Common myeloid progenitor, CD34-positive (primary cell): ENCODE measurements around the gene RPAP3.

ENCODE experiments used
- CTCF ChIA-PET: fragments of 350-600 bp; sonication (Branson Sonifier 250); formaldehyde crosslinking; loops from one replicate; lab custom pipeline; 2021; ENCODE audit warnings: antibody characterized with exemption; lab: Charles Lee
- POLR2A ChIA-PET: fragments of 350-600 bp; sonication (Branson Sonifier 250); formaldehyde crosslinking; loops from one replicate; lab custom pipeline; 2021; ENCODE audit warnings: antibody characterized with exemption; lab: Charles Lee
- DNase-seq, 3 donors: peaks; one replicate each; pipeline versions ENCODE4 v3.0.0 to v3.0.0-alpha.2; 2013
- H3K27ac ChIP-seq, 2 experiments: 1 replicate in 1 of 2; 2 replicates in 1 of 2; pipeline ENCODE4 v1.7.0; 2013; ENCODE audit warnings: inconsistent platforms in 2 of 2, low read length in 2 of 2, mild to moderate bottlenecking in 2 of 2, low read depth in 1 of 2, moderate library complexity in 1 of 2; ENCODE audit not compliant: severe bottlenecking in 2 of 2, insufficient read depth in 1 of 2, poor library complexity in 1 of 2
- H3K27me3 ChIP-seq, 5 experiments: replicated peaks in 2 of 5; 1 replicate in 3 of 5; 2 replicates in 2 of 5; pipeline versions ENCODE4 v1.6.1 to v1.7.0; 2013; ENCODE audit warnings: low read length in 4 of 5, mild to moderate bottlenecking in 2 of 5, moderate library complexity in 2 of 5, inconsistent platforms in 1 of 5; ENCODE audit not compliant: insufficient read depth in 5 of 5, control insufficient read depth in 4 of 5
- H3K36me3 ChIP-seq, 4 experiments: 1 replicate in 2 of 4; 2 replicates in 2 of 4; pipeline versions ENCODE4 v1.6.1 to v1.7.0; 2013; ENCODE audit warnings: low read length in 3 of 4, control low read depth in 1 of 4, mild to moderate bottlenecking in 1 of 4; ENCODE audit not compliant: control insufficient read depth in 4 of 4, insufficient read depth in 4 of 4
- H3K4me1 ChIP-seq, 4 experiments: 1 replicate in 3 of 4; 2 replicates in 1 of 4; pipeline versions ENCODE4 v1.6.1 to v1.7.1; 2013; ENCODE audit warnings: low read length in 3 of 4, mild to moderate bottlenecking in 3 of 4, control low read depth in 1 of 4, inconsistent platforms in 1 of 4, moderate library complexity in 1 of 4; ENCODE audit not compliant: control insufficient read depth in 4 of 4, insufficient read depth in 4 of 4; ENCODE audit errors: control extremely low read depth in 1 of 4
- H3K4me3 ChIP-seq, 7 experiments: 1 replicate in 4 of 7; 2 replicates in 3 of 7; pipeline versions ENCODE4 v1.5.1 to v1.7.0; 2013; ENCODE audit warnings: mild to moderate bottlenecking in 7 of 7, low read length in 6 of 7, moderate library complexity in 6 of 7, inconsistent platforms in 2 of 7, low read depth in 2 of 7, control low read depth in 1 of 7; ENCODE audit not compliant: insufficient read depth in 4 of 7, control insufficient read depth in 1 of 7; ENCODE audit errors: extremely low read depth in 1 of 7
- H3K9me3 ChIP-seq, 5 experiments: 1 replicate in 4 of 5; 2 replicates in 1 of 5; pipeline versions ENCODE4 v1.6.1 to v1.7.1; 2013; ENCODE audit warnings: low read length in 4 of 5, mild to moderate bottlenecking in 2 of 5, inconsistent platforms in 1 of 5, low read depth in 1 of 5, moderate library complexity in 1 of 5; ENCODE audit not compliant: control insufficient read depth in 4 of 5, insufficient read depth in 2 of 5; ENCODE audit errors: control extremely low read depth in 1 of 5

Gene RPAP3

DNA sequence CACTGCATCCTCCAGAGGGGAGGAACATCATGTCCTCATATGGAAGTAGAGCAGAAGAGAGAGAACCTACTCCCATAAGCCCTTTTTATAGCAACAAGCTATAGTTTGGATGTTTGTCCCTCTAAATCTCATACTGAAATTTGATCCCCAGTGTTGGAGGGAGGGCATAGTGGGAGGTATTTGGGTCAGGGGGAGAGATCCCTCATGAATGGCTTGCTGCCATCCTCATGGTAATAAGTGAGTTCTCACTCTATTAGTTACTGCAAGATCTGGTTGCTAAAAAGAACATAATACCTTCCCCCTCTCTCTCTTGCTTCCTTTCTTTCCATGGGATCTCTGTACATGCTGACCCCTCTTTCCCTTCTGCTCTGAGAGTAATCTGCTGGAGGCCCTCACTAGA lies 93.9 kb downstream of the RPAP3 start:
- H3K4me3 ChIP-seq = no peak overlapping the region
- H3K4me1 ChIP-seq = peaks cover 0 to 8% (median 6%) of the 10 kb centered on the region in 4 experiments
- CTCF ChIA-PET = no interaction called here
- DNase-seq = no peak
- H3K36me3 ChIP-seq = no peaks in the 10 kb centered on the region
- H3K27ac ChIP-seq = no peak overlapping the region
- no peaks in the 10 kb centered on the region for H3K27me3 ChIP-seq
- POLR2A ChIA-PET = no interaction called here
- peaks cover 0 to 29% (median 15%) of the 10 kb centered on the region in 5 experiments for H3K9me3 ChIP-seq
